Naive thymus-derived CD8-positive, alpha-beta T cell (primary cell): ENCODE results near the gene ECT2. TPM values are rescaled to one million over a fixed set of nuclear protein-coding genes. Genes with fewer than 3 reads are reported as not detected.

Source experiments
- polyA plus RNA-seq, 3 donors: library from polyadenylated mRNA; unstranded; fragments of 300-500 nt; fragmentation: Illumina TruSeq; gene quantifications; one replicate each; pipeline ENCODE4 v1.2.3, GENCODE V29; 2021
- total RNA-seq, 8 experiments: library from RNA in 2 of 8; stranded (reverse) in 2 of 8; gene quantifications; one replicate each; pipeline ENCODE4 v1.2.3 and lab custom pipeline; 2021 to 2026

ECT2 gene
- total and polyA plus RNA-seq, 5 experiments from 2014 or later: 1.1 to 2.2 (median 1.8) TPM

Other genes starting within 250 kb of the ECT2 start
- gene TNFSF10, start 227.3 kb upstream of the ECT2 start, total RNA-seq: 10 to 100 TPM in 1 of 2 experiments, 1 to 10 TPM in 1; 9.3 to 10.9 TPM
- 10 to 100 TPM; 11.8 to 16.1 (median 14.5) TPM for gene TNFSF10, start 227.3 kb upstream of the ECT2 start, polyA plus RNA-seq
- 1 to 10 TPM; 4.1 to 5.9 TPM for gene NCEH1, start 39.7 kb upstream of the ECT2 start, total RNA-seq
- 1 to 10 TPM; 1.9 to 3.4 (median 2.6) TPM for gene NCEH1, start 39.7 kb upstream of the ECT2 start, polyA plus RNA-seq